Central memory CD8-positive, alpha-beta T cell (primary cell): ENCODE data around the gene MAML3.

Source experiments
- ATAC-seq: fragments of 150-1000 bp; cut with Tn5 transposase; replicated peaks from 2 replicates; pipeline ENCODE4 v1.10.0; 2022; ENCODE audit warnings: mild to moderate bottlenecking, moderate FRiP score, moderate number of reproducible peaks; ENCODE audit not compliant: poor library complexity, severe bottlenecking; ENCODE audit errors: extremely low read depth
- DNase-seq, 2 donors: peaks; one replicate each; pipeline ENCODE4 v3.0.0; 2021; ENCODE audit warnings: low spot score in 2 of 2
- H3K27ac Mint-ChIP-seq: one replicate; pipeline ENCODE4 v1.8.0; 2022; ENCODE audit warnings: low read depth, mild to moderate bottlenecking, moderate library complexity, mixed read lengths
- H3K27me3 Mint-ChIP-seq: one replicate; pipeline ENCODE4 v1.8.0; 2022; ENCODE audit warnings: mixed read lengths
- H3K36me3 Mint-ChIP-seq: one replicate; pipeline ENCODE4 v1.8.0; 2022; ENCODE audit warnings: mild to moderate bottlenecking, moderate library complexity, mixed read lengths; ENCODE audit not compliant: insufficient read depth
- H3K4me1 Mint-ChIP-seq: one replicate; pipeline ENCODE4 v1.8.0; 2022; ENCODE audit warnings: mixed read lengths
- H3K4me3 Mint-ChIP-seq: one replicate; pipeline ENCODE4 v1.8.0; 2022; ENCODE audit warnings: mild to moderate bottlenecking, moderate library complexity, mixed read lengths
- H3K9me3 Mint-ChIP-seq: one replicate; pipeline ENCODE4 v1.8.0; 2022; ENCODE audit warnings: mixed read lengths

MAML3 gene

GRCh38 chr4:140070366-140070765 lies 83.6 kb downstream of the MAML3 start:
- Mint-ChIP-seq H3K4me3 (peak overlapping the region; percentile 66), H3K27me3 (peaks cover 38% of the 10 kb centered on the region), H3K27ac (no peak overlapping the region), H3K4me1 (peaks cover 20% of the 10 kb centered on the region), H3K9me3 (no peaks in the 10 kb centered on the region), H3K36me3 (peaks cover 3% of the 10 kb centered on the region)
- no peak for ATAC-seq
- DNase-seq = no peak

- H3K27ac Mint-ChIP-seq = no peak overlapping the region
- ATAC-seq (no peak), DNase-seq (no peak)
- peaks cover 3% of the 10 kb centered on the region for H3K36me3 Mint-ChIP-seq
- H3K9me3 Mint-ChIP-seq = no peaks in the 10 kb centered on the region
- no peak overlapping the region for H3K4me3 Mint-ChIP-seq
- peaks cover 35% of the 10 kb centered on the region for H3K27me3 Mint-ChIP-seq
- H3K4me1 Mint-ChIP-seq = peaks cover 20% of the 10 kb centered on the region
Observed at GRCh38 chr4:140069066-140069465, 84.9 kb downstream of the MAML3 start.

- peaks cover 33% of the 10 kb centered on the region for H3K27me3 Mint-ChIP-seq
- H3K36me3 Mint-ChIP-seq = peaks cover 3% of the 10 kb centered on the region
- H3K27ac Mint-ChIP-seq = no peak overlapping the region
- DNase-seq (no peak), ATAC-seq (no peak)
- H3K4me1 Mint-ChIP-seq = peaks cover 20% of the 10 kb centered on the region
- no peak overlapping the region for H3K4me3 Mint-ChIP-seq
- no peaks in the 10 kb centered on the region for H3K9me3 Mint-ChIP-seq
Observed at GRCh38 chr4:140068271-140068670, 85.7 kb downstream of the MAML3 start.

GRCh38 chr4:140066031-140066930 lies 87.7 kb downstream of the MAML3 start:
- Mint-ChIP-seq H3K4me1 (peaks cover 11% of the 10 kb centered on the region), H3K27ac (no peak overlapping the region), H3K36me3 (peaks cover 2% of the 10 kb centered on the region), H3K9me3 (no peaks in the 10 kb centered on the region), H3K4me3 (no peak overlapping the region), H3K27me3 (peaks cover 32% of the 10 kb centered on the region)
- ATAC-seq (no peak), DNase-seq (no peak)

GRCh38 chr4:140065393-140065792 lies 88.6 kb downstream of the MAML3 start:
- peaks cover 26% of the 10 kb centered on the region for H3K27me3 Mint-ChIP-seq
- ATAC-seq = no peak
- no peak for DNase-seq
- peaks cover 2% of the 10 kb centered on the region for H3K36me3 Mint-ChIP-seq
- no peak overlapping the region for H3K27ac Mint-ChIP-seq
- H3K9me3 Mint-ChIP-seq = no peaks in the 10 kb centered on the region
- H3K4me3 Mint-ChIP-seq = no peak overlapping the region
- peaks cover 2% of the 10 kb centered on the region for H3K4me1 Mint-ChIP-seq

DNA sequence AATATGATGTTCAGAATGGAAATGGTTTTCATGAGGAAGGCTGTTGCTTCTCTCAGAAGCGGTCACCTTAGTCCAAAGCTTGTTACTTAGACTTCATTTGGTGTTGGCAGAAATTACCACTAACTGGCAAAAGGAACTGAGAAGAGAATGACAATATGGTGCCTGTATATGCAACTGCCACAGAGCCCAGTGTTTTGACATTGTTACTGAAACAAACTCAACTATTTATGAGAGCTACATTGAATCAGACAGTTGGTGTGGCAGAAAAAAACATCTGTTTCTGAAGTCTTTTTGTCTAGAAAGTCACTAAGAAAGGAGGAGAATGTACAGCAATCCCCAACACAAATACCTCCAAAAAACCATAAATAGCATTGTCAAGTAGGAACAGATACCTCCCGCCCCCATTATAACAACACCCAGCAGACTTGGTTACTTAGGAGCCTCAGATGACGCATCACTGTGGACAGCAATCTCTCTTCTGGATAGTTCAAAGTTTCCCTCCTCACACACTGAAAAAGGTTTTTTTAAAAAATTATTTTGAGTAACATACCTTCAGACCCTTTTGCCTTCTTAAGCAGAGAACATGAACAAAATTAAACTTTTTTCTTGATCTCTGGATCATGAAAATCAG lies 92.2 kb downstream of the MAML3 start:
- Mint-ChIP-seq H3K27me3 (peaks cover 16% of the 10 kb centered on the region), H3K27ac (no peak overlapping the region), H3K4me3 (no peak overlapping the region), H3K9me3 (no peaks in the 10 kb centered on the region), H3K4me1 (no peaks in the 10 kb centered on the region), H3K36me3 (no peaks in the 10 kb centered on the region)
- no peak for DNase-seq
- ATAC-seq = no peak

DNA sequence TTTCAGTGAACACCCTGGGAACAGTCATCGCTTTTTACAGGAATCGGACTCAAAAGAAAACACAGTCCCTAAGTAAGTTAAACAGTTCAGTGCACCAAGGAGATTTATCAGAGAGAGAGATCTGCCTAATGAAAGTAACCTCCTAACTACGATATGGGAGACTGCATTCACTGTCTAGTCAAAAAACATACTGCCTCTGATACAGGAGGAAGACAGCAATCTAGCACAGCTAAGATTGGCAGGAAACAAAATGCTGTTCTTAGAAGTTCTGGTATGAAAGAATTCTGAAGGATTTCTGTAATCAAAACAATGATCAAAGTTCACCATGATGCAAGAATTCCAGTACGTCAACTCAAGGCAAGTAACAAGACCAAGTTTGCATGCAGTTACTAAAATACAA lies 92.8 kb downstream of the MAML3 start:
- H3K27ac Mint-ChIP-seq = no peak overlapping the region
- ATAC-seq (no peak), DNase-seq (no peak)
- no peak overlapping the region for H3K4me3 Mint-ChIP-seq
- no peaks in the 10 kb centered on the region for H3K9me3 Mint-ChIP-seq
- peaks cover 21% of the 10 kb centered on the region for H3K27me3 Mint-ChIP-seq
- no peaks in the 10 kb centered on the region for H3K4me1 Mint-ChIP-seq
- no peaks in the 10 kb centered on the region for H3K36me3 Mint-ChIP-seq

DNA sequence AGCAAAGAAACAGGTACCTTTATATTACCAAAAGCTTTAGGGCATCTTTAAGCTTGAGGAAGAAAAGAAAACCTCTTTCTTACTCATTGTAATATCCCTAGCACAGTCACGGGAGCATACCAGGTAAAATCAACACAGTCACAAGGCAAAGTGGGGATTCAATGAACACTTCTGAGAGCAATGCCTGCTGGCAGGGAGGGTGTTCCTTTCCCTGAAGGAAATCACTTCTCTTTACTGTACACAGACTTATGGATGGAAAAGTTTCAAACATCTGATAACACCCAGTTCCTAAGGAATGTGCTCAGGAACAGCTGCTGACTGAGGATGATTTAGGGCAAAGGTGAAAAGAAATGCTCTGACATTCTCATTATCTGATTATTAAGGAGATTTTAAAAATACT lies 94.8 kb downstream of the MAML3 start:
- DNase-seq (no peak), ATAC-seq (no peak)
- no peaks in the 10 kb centered on the region for H3K4me1 Mint-ChIP-seq
- H3K36me3 Mint-ChIP-seq = no peaks in the 10 kb centered on the region
- H3K9me3 Mint-ChIP-seq = no peaks in the 10 kb centered on the region
- peaks cover 42% of the 10 kb centered on the region for H3K27me3 Mint-ChIP-seq
- no peak overlapping the region for H3K27ac Mint-ChIP-seq
- H3K4me3 Mint-ChIP-seq = no peak overlapping the region

DNA sequence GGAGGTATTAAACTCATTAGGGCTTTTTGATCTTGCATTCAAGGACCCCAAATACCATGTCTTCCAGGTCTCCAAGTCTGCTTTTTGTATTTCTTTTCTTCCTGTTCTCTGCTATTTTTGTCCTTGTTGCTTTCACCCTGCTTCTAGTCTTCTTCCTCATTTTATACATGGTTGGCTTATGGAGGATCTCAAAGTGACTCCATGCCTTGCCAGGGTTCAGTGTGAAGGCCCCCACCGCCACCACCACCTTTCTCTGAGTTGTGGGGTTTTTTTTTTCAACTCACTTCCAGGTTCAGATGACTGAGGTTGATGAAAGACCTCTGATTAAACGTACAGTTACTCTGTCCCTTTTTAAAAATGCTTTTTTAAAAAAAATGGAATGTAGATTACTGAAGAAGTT lies 96.3 kb downstream of the MAML3 start:
- Mint-ChIP-seq H3K27me3 (peaks cover 42% of the 10 kb centered on the region), H3K4me3 (no peak overlapping the region), H3K9me3 (no peaks in the 10 kb centered on the region), H3K27ac (no peak overlapping the region), H3K36me3 (no peaks in the 10 kb centered on the region), H3K4me1 (no peaks in the 10 kb centered on the region)
- DNase-seq (no peak), ATAC-seq (no peak)

DNA sequence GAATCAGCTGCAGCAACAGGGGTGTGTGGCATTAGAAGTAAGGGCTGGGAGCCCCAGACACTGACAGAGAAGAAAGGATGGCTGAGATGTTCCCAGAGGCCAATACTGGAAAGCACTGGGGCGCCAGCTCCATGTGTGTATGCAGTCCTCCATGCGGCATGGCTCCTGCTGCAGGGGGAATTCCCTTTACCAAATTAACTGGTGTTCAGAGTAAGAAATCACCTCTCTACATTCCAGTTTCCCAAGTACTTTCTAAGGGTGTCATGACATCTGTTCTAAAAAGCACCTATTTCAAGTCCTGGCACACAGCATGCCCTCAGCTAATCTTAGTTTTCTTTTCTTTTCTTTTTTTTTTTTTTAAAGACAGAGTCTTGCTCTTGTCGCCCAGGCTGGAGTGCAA lies 98.0 kb downstream of the MAML3 start:
- no peak for ATAC-seq
- H3K27me3 Mint-ChIP-seq = peaks cover 42% of the 10 kb centered on the region
- no peaks in the 10 kb centered on the region for H3K36me3 Mint-ChIP-seq
- H3K27ac Mint-ChIP-seq = no peak overlapping the region
- H3K9me3 Mint-ChIP-seq = no peaks in the 10 kb centered on the region
- no peaks in the 10 kb centered on the region for H3K4me1 Mint-ChIP-seq
- no peak overlapping the region for H3K4me3 Mint-ChIP-seq
- DNase-seq = no peak

DNA sequence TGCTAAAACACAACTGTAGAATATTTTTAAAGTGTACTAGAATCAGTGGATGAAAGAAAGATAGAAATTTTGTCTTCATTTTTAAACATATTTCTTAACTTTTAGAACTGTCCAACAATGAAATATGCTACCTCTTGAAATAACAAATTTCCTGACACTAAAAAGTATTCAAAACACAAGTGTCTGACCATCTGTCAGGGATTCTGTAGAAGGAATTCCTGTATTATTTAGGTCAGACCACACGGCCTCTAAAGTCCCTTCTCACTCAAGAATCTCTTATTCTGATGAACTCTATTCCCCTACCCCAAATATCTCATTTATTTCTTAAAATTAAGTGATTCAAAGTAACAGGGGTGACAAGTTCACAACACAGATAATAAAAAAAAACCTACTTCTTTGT lies 99.1 kb downstream of the MAML3 start:
- Mint-ChIP-seq H3K4me1 (peaks cover 4% of the 10 kb centered on the region), H3K27me3 (peaks cover 42% of the 10 kb centered on the region), H3K9me3 (no peaks in the 10 kb centered on the region), H3K36me3 (no peaks in the 10 kb centered on the region), H3K27ac (no peak overlapping the region), H3K4me3 (no peak overlapping the region)
- DNase-seq (no peak), ATAC-seq (no peak)

DNA sequence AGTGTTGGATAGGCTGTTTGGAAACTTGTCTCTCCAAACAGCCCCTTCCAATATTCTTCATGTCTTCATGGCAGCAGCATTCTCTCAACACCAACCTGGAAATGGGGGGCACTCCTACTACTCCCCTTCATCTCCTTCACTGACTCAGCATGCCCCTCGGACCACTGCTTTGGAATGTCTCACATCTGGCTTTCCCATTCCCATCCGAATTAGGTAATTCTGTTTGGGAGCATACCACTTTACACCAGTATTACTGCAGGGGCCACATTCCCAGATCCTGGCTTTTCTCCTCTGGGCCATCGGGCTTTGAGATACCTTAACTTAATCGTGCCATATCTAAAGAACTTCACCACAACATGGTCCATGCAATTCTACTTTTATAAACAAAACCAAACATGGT lies 100.8 kb downstream of the MAML3 start:
- ATAC-seq (no peak), DNase-seq (no peak)
- Mint-ChIP-seq H3K27me3 (peaks cover 42% of the 10 kb centered on the region), H3K4me1 (peaks cover 17% of the 10 kb centered on the region), H3K4me3 (no peak overlapping the region), H3K9me3 (no peaks in the 10 kb centered on the region), H3K36me3 (peaks cover 5% of the 10 kb centered on the region), H3K27ac (no peak overlapping the region)

DNA sequence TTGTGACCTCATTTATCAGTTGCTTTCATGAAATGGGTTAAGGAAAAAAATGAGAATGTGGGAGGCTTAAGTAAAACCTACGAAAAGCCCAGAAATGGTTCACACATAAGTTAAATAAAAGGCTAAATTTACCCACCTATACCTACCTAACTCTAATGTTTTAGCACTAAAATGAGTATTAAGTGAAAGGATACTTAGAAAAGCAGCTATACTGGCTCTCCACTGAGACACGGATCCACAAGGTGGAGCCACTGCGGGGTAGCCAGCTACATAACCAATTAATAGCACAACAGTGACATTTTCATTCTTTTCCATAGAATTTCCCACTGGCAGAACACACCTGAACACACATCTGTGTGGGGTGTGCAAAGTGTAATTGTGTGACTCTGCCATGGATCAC lies 101.9 kb downstream of the MAML3 start:
- H3K36me3 Mint-ChIP-seq = peaks cover 5% of the 10 kb centered on the region
- H3K9me3 Mint-ChIP-seq = no peaks in the 10 kb centered on the region
- H3K27me3 Mint-ChIP-seq = peaks cover 44% of the 10 kb centered on the region
- peaks cover 17% of the 10 kb centered on the region for H3K4me1 Mint-ChIP-seq
- ATAC-seq (no peak), DNase-seq (no peak)
- H3K4me3 Mint-ChIP-seq = no peak overlapping the region
- no peak overlapping the region for H3K27ac Mint-ChIP-seq
